Measurements from ENCODE around the gene PHF2. TPM values are rescaled to one million over a fixed set of nuclear protein-coding genes. Genes with fewer than 3 reads are reported as not detected.

Gene PHF2
- total RNA-seq, 1 experiment from 2014 or later = 10.3 TPM

DNA sequence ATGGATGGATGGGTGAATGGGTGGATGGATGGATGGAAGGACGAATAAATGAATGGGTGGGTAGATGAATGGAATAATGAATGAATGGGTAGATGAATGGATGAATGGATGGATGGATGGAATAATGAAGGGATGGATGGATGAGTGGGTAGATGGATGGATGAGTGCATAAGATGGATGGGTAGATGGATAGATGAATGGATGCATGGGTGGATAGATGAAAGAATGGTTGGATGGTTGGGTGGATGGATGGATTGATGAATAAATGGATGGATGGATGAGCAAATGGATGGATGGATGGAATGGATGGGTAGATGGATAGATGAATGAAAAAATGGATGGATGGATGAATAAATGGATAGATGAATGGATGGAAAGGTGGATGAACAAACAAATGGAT, 85.2 kb downstream of the PHF2 start:
- H3K36me3 ChIP-seq (ENCODE audit: control insufficient read depth, insufficient read depth, low read length) = no peaks in the 10 kb centered on the region
- H3K4me1 Mint-ChIP-seq (ENCODE audit: low read depth, unreplicated experiment) = no peaks in the 10 kb centered on the region
- H3K27me3 ChIP-seq (replicated peaks; ENCODE audit: control insufficient read depth, insufficient read depth, low read length) = no peaks in the 10 kb centered on the region
- TF ChIP-seq, protein P1, sequence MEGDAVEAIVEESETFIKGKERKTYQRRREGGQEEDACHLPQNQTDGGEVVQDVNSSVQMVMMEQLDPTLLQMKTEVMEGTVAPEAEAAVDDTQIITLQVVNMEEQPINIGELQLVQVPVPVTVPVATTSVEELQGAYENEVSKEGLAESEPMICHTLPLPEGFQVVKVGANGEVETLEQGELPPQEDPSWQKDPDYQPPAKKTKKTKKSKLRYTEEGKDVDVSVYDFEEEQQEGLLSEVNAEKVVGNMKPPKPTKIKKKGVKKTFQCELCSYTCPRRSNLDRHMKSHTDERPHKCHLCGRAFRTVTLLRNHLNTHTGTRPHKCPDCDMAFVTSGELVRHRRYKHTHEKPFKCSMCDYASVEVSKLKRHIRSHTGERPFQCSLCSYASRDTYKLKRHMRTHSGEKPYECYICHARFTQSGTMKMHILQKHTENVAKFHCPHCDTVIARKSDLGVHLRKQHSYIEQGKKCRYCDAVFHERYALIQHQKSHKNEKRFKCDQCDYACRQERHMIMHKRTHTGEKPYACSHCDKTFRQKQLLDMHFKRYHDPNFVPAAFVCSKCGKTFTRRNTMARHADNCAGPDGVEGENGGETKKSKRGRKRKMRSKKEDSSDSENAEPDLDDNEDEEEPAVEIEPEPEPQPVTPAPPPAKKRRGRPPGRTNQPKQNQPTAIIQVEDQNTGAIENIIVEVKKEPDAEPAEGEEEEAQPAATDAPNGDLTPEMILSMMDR (IDR thresholded peaks at IDR 0.05; ENCODE audit: insufficient read depth in 1 of 2, low read depth in 1 of 2, low read length in 1 of 2, severe bottlenecking in 1 of 2, unreplicated experiment in 1 of 2) = no peak
- no peaks in the 10 kb centered on the region for H3K4me1 ChIP-seq
- ChIA-PET CTCF (no interaction called here), POLR2A (no interaction called here)
- BruUV-seq (replicated peaks) = no TSS peak
- H3K4me3 Mint-ChIP-seq (ENCODE audit: unreplicated experiment) = no peak overlapping the region
- no peaks in the 10 kb centered on the region for H3K9me3 ChIP-seq
- H3K27ac Mint-ChIP-seq (ENCODE audit: unreplicated experiment) = no peak overlapping the region
- H3K27me3 Mint-ChIP-seq (ENCODE audit: insufficient read depth, unreplicated experiment) = no peaks in the 10 kb centered on the region
- H3K36me3 Mint-ChIP-seq (ENCODE audit: insufficient read depth, unreplicated experiment) = no peaks in the 10 kb centered on the region
- intact Hi-C loops (cut with micrococcal nuclease; ENCODE audit: unreplicated experiment) = no loop called here
- no peak overlapping the region for H3K4me3 ChIP-seq (ENCODE audit: low read depth, low read length)
- no peak for DNase-seq
- no peaks in the 10 kb centered on the region for H3K9me3 Mint-ChIP-seq (ENCODE audit: unreplicated experiment)

DNA sequence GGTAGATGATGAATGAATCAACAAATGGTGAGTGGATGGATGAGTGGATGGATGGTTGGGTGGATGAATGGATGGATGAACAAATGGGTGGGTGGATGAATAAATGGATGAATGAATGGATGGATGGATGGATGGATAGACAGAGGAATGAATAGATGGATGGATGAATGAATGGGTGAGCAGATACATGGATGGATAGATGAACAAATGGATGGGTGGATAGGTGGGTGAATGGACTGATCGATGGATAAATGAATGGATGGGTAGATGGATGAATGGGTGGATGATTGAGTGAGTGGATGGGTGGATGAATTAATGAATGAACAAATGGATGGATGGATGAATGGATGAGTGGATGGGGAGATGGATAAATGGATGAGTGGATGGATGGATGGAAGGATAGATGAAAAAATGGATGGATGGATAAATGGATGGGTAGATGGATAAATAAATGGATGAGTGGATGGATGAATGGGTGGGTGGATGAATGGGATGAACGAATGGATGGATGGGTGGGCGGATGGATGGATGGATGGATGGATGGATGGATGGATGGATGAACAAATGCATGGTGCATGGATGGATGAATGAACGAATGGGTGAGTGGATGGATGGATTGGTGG, 85.7 kb downstream of the PHF2 start:
- BruUV-seq (replicated peaks) = no TSS peak

DNA sequence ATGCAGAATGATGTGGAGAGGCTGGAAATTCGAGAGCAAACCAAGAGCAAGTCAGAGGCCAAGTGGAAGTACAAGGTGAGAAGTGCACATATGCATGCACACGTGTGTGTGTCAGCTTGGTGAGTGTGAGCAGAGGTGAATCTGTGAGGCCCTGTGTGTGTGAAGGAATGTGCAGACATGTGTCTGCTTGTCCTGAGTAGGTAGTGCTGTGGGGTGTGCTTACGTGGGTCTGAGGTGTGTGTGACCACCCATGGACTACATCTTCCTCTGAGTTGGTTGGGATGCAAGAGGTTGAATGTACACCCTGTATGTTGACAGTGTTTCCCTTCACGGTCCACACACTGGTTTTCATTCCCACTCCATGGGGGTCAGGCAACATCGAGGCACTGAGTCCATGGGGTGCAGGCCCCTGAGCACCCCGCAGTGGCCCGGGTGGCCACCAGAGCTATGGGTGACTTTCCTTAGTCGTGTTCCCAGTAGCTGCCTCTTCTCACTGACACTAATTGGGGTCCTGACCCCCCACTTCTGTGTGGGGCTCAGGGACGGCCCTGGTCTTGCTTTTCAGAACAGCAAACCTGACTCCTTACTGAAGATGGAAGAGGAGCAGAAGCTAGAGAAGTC, 86.7 kb downstream of the PHF2 start:
- DNase-seq = no peak
- Histone ChIP-seq H3K9me3 (no peaks in the 10 kb centered on the region), H3K4me3 (ENCODE audit: low read depth, low read length) (no peak overlapping the region), H3K4me1 (no peaks in the 10 kb centered on the region), H3K36me3 (ENCODE audit: control insufficient read depth, insufficient read depth, low read length) (no peaks in the 10 kb centered on the region), H3K27me3 (replicated peaks; ENCODE audit: control insufficient read depth, insufficient read depth, low read length) (no peaks in the 10 kb centered on the region)
- BruUV-seq (replicated peaks) = no TSS peak
- ChIA-PET POLR2A (no interaction called here), CTCF (no interaction called here)
- Mint-ChIP-seq H3K36me3 (ENCODE audit: insufficient read depth, unreplicated experiment) (no peaks in the 10 kb centered on the region), H3K4me3 (ENCODE audit: unreplicated experiment) (no peak overlapping the region), H3K27me3 (ENCODE audit: insufficient read depth, unreplicated experiment) (no peaks in the 10 kb centered on the region), H3K4me1 (ENCODE audit: low read depth, unreplicated experiment) (no peaks in the 10 kb centered on the region), H3K9me3 (ENCODE audit: unreplicated experiment) (no peaks in the 10 kb centered on the region), H3K27ac (ENCODE audit: unreplicated experiment) (no peak overlapping the region)
- TF ChIP-seq, protein P1 (IDR thresholded peaks at IDR 0.05; ENCODE audit: insufficient read depth in 1 of 2, low read depth in 1 of 2, low read length in 1 of 2, severe bottlenecking in 1 of 2, unreplicated experiment in 1 of 2) = no peak
- intact Hi-C loops (cut with micrococcal nuclease; ENCODE audit: unreplicated experiment) = no loop called here

More for the DNA sequence above, 85.7 kb downstream of the PHF2 start:
- Mint-ChIP-seq H3K27ac (ENCODE audit: unreplicated experiment) (no peak overlapping the region), H3K9me3 (ENCODE audit: unreplicated experiment) (no peaks in the 10 kb centered on the region), H3K27me3 (ENCODE audit: insufficient read depth, unreplicated experiment) (no peaks in the 10 kb centered on the region), H3K36me3 (ENCODE audit: insufficient read depth, unreplicated experiment) (no peaks in the 10 kb centered on the region), H3K4me1 (ENCODE audit: low read depth, unreplicated experiment) (no peaks in the 10 kb centered on the region), H3K4me3 (ENCODE audit: unreplicated experiment) (no peak overlapping the region)
- no peak overlapping the region for H3K4me3 ChIP-seq (ENCODE audit: low read depth, low read length)
- DNase-seq = no peak
- TF ChIP-seq, protein P1 (IDR thresholded peaks at IDR 0.05; ENCODE audit: insufficient read depth in 1 of 2, low read depth in 1 of 2, low read length in 1 of 2, severe bottlenecking in 1 of 2, unreplicated experiment in 1 of 2) = no peak
- H3K36me3 ChIP-seq (ENCODE audit: control insufficient read depth, insufficient read depth, low read length) = no peaks in the 10 kb centered on the region
- POLR2A ChIA-PET = no interaction called here
- intact Hi-C loops (cut with micrococcal nuclease; ENCODE audit: unreplicated experiment) = no loop called here
- H3K27me3 ChIP-seq (replicated peaks; ENCODE audit: control insufficient read depth, insufficient read depth, low read length) = no peaks in the 10 kb centered on the region
- CTCF ChIA-PET = no interaction called here
- no peaks in the 10 kb centered on the region for H3K9me3 ChIP-seq
- H3K4me1 ChIP-seq = no peaks in the 10 kb centered on the region
